OCI-LY3 (cell line): ENCODE results near the gene ANKRD37.

Experiments used
- H2AFZ ChIP-seq: fragments of 200-600, 300-600 bp; shearing (Covaris generic); 2 replicates; pipeline ENCODE4 v1.6.0; 2014; ENCODE audit warnings: antibody characterized with exemption, low read depth, low read length
- H3K27ac ChIP-seq: fragments of 200-600, 300-600 bp; sonication (generic); 2 replicates; pipeline ENCODE4 v1.5.1; 2014; ENCODE audit warnings: mild to moderate bottlenecking, low read length, moderate library complexity, mixed read lengths
- H3K27me3 ChIP-seq: fragments of 200-600, 300-600 bp; sonication (generic); 2 replicates; pipeline ENCODE4 v1.6.1; 2014; ENCODE audit warnings: low read depth, low read length, mixed read lengths
- H3K36me3 ChIP-seq: fragments of 200-600, 300-600 bp; sonication (generic); replicated peaks from 2 replicates; pipeline ENCODE3; 2014; ENCODE audit warnings: low read depth, low read length, mixed read lengths
- H3K4me1 ChIP-seq: fragments of 300-600, 200-600 bp; sonication (generic); 2 replicates; pipeline ENCODE4 v1.6.1; 2014; ENCODE audit warnings: low read length, mixed read lengths
- H3K4me2 ChIP-seq: fragments of 200-600, 300-600 bp; sonication (generic); 2 replicates; pipeline ENCODE4 v1.6.1; 2014; ENCODE audit warnings: low read length, mixed read lengths
- H3K4me3 ChIP-seq: fragments of 300-600, 200-600 bp; sonication (generic); 2 replicates; pipeline ENCODE4 v1.5.1; 2014; ENCODE audit warnings: antibody characterized with exemption, mild to moderate bottlenecking, low read length, moderate library complexity
- H3K79me2 ChIP-seq: fragments of 300-600, 200-600 bp; shearing (Covaris generic); 2 replicates; pipeline ENCODE4 v1.6.1; 2014; ENCODE audit warnings: mild to moderate bottlenecking, low read length, mixed read lengths
- H3K9ac ChIP-seq: fragments of 300-600, 200-600 bp; shearing (Covaris generic); 2 replicates; pipeline ENCODE4 v1.6.0; 2014; ENCODE audit warnings: mild to moderate bottlenecking, low read length, moderate library complexity
- H3K9me3 ChIP-seq: fragments of 200-600, 300-600 bp; shearing (Covaris generic); 2 replicates; pipeline ENCODE4 v1.6.1; 2014; ENCODE audit warnings: low read length, mixed read lengths; ENCODE audit not compliant: insufficient read depth
- H4K20me1 ChIP-seq: fragments of 200-600, 300-600 bp; sonication (generic); 2 replicates; pipeline ENCODE4 v1.6.1; 2016; ENCODE audit warnings: low read length, mixed read lengths; ENCODE audit not compliant: insufficient read depth
- EZH2phosphoT487 ChIP-seq: fragments of 200-600 bp; shearing (Covaris generic); IDR thresholded peaks from 2 replicates; pipeline ENCODE4 v1.6.1; 2018; ENCODE audit warnings: antibody characterized with exemption, mixed run types, low read depth
- TF ChIP-seq, protein P1 (sequence below): fragments of 200-600, 300-600 bp; sonication (generic); IDR thresholded peaks from 2 replicates; pipeline ENCODE4 v1.5.1; 2014; ENCODE audit warnings: antibody characterized with exemption, low read length, low read depth

The ANKRD37 gene

DNA sequence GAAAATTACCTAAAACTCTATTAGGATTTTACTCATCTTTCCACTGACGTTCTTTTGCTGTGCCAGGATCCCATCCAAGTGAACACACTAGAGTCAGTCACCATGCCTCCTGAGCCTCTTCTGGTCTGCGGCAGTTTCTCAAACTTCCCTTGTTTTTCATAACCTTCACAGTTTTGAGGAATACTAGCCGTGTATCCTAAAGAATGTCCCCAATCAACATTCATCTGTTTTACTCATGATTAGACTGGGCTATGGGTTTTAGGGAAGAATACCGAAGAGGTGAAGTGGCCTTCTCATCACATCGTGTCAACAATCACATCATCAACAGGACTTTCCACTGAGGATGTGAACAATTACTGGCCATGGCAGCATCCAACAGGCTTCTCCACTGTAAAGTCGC is 5.7 kb upstream of the ANKRD37 start:
- H4K20me1 ChIP-seq: no peaks in the 10 kb centered on the region
- no peaks in the 10 kb centered on the region for H3K79me2 ChIP-seq
- no peaks in the 10 kb centered on the region for H3K36me3 ChIP-seq
- no peak overlapping the region for H3K4me2 ChIP-seq
- H3K9me3 ChIP-seq: no peaks in the 10 kb centered on the region
- no peak overlapping the region for H3K27ac ChIP-seq
- no peaks in the 10 kb centered on the region for H3K27me3 ChIP-seq
- TF ChIP-seq EZH2phosphoT487: no peak
- TF ChIP-seq, protein P1, sequence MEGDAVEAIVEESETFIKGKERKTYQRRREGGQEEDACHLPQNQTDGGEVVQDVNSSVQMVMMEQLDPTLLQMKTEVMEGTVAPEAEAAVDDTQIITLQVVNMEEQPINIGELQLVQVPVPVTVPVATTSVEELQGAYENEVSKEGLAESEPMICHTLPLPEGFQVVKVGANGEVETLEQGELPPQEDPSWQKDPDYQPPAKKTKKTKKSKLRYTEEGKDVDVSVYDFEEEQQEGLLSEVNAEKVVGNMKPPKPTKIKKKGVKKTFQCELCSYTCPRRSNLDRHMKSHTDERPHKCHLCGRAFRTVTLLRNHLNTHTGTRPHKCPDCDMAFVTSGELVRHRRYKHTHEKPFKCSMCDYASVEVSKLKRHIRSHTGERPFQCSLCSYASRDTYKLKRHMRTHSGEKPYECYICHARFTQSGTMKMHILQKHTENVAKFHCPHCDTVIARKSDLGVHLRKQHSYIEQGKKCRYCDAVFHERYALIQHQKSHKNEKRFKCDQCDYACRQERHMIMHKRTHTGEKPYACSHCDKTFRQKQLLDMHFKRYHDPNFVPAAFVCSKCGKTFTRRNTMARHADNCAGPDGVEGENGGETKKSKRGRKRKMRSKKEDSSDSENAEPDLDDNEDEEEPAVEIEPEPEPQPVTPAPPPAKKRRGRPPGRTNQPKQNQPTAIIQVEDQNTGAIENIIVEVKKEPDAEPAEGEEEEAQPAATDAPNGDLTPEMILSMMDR: no peak
- no peak overlapping the region for H3K4me3 ChIP-seq
- H2AFZ ChIP-seq: no peak overlapping the region
- H3K9ac ChIP-seq: no peak overlapping the region
- H3K4me1 ChIP-seq: peaks cover 5% of the 10 kb centered on the region; the same call in 1 of the 2 replicates

GRCh38 chr4:185392156-185392555 is 4.5 kb upstream of the ANKRD37 start:
- no peak overlapping the region for H3K4me2 ChIP-seq
- H3K79me2 ChIP-seq: no peaks in the 10 kb centered on the region
- no peaks in the 10 kb centered on the region for H4K20me1 ChIP-seq
- TF ChIP-seq, protein P1: no peak
- no peak for TF ChIP-seq EZH2phosphoT487
- H3K27ac ChIP-seq: no peak overlapping the region
- no peaks in the 10 kb centered on the region for H3K36me3 ChIP-seq
- H3K9ac ChIP-seq: no peak overlapping the region
- H3K27me3 ChIP-seq: no peaks in the 10 kb centered on the region
- H3K9me3 ChIP-seq: no peaks in the 10 kb centered on the region
- H3K4me3 ChIP-seq: no peak overlapping the region
- no peak overlapping the region for H2AFZ ChIP-seq
- peaks cover 5% of the 10 kb centered on the region; the same call in 1 of the 2 replicates for H3K4me1 ChIP-seq

GRCh38 chr4:185394568-185395237 is 1.9 kb upstream of the ANKRD37 start:
- TF ChIP-seq EZH2phosphoT487: no peak
- TF ChIP-seq, protein P1: no peak
- peak overlapping the region; percentile 79 for H3K4me3 ChIP-seq

GRCh38 chr4:185395238-185395955 is 1.2 kb upstream of the ANKRD37 start, which contains the start of gene LRP2BP:
LRP2BP (minus strand) TSS chr4:185395924; CDS start chr4:185378186, 17,738 bp downstream.
- peak within 1 kb of the TSS; percentile 77 for H3K27ac ChIP-seq
- peaks cover 23% of the 10 kb centered on the region for H3K4me1 ChIP-seq
- peak within 1 kb of the TSS; percentile 79 for H3K4me3 ChIP-seq

More at GRCh38 chr4:185394568-185395237, 1.9 kb upstream of the ANKRD37 start:
- no peak overlapping the region; the same call in 1 of the 2 replicates for H3K27ac ChIP-seq
- peak overlapping the region; percentile 72 for H3K9ac ChIP-seq
- no peaks in the 10 kb centered on the region for H3K79me2 ChIP-seq
- no peaks in the 10 kb centered on the region for H4K20me1 ChIP-seq
- H3K4me1 ChIP-seq: peaks cover 20% of the 10 kb centered on the region
- H3K9me3 ChIP-seq: no peaks in the 10 kb centered on the region
- H2AFZ ChIP-seq: 0 out of 2 replicates have a peak overlapping the region, but pooled peaks have one; percentile 13
- H3K4me2 ChIP-seq: peak overlapping the region; percentile 72
- no peaks in the 10 kb centered on the region for H3K27me3 ChIP-seq
- H3K36me3 ChIP-seq: peaks cover 6% of the 10 kb centered on the region

More at GRCh38 chr4:185395238-185395955, 1.2 kb upstream of the ANKRD37 start, which contains the start of gene LRP2BP:
- no peaks in the 10 kb centered on the region for H3K79me2 ChIP-seq
- H3K9ac ChIP-seq: peak within 1 kb of the TSS; percentile 72
- H3K27me3 ChIP-seq: no peaks in the 10 kb centered on the region
- no peaks in the 10 kb centered on the region for H4K20me1 ChIP-seq
- peak within 1 kb of the TSS; percentile 13; the same call in 1 of the 2 replicates for H2AFZ ChIP-seq
- H3K36me3 ChIP-seq: peaks cover 12% of the 10 kb centered on the region
- peak within 1 kb of the TSS; percentile 91 for H3K4me2 ChIP-seq
- TF ChIP-seq, protein P1: no peak
- TF ChIP-seq EZH2phosphoT487: no peak
- no peaks in the 10 kb centered on the region for H3K9me3 ChIP-seq
